GM12878 (cell line): ENCODE measurements around the gene SDCCAG8. TPM values are rescaled to one million over a fixed set of nuclear protein-coding genes. Genes with fewer than 3 reads are reported as not detected.

ENCODE experiments used
- ATAC-seq: fragments of 200-7000 bp; cut with Tn5 transposase; 3 replicates; pipeline ENCODE4 v1.9.1; 2020; ENCODE audit warnings: mild to moderate bottlenecking, moderate library complexity
- BruUV-seq: library from RNA; stranded (reverse); fragments of 400-500 nt; replicated peaks from 2 replicates; lab custom pipeline; 2021; lab: Mats Ljungman, UMichigan
- CTCF ChIA-PET: fragments of 300-600 bp; sonication (Branson Sonifier 250); formaldehyde crosslinking; extraction: SDS; loops from one replicate; lab custom pipeline; 2021; ENCODE audit warnings: inconsistent platforms; lab: Yijun Ruan, JAX
- POLR2A ChIA-PET: fragments of 350-600 bp; formaldehyde crosslinking; extraction: SDS; loops from one replicate; lab custom pipeline; 2021; ENCODE audit warnings: inconsistent platforms; lab: Charles Lee
- RAD21 ChIA-PET: fragments of 300-600 bp; sonication (Branson Sonifier 250); formaldehyde crosslinking; loops from one replicate; lab custom pipeline; 2023; ENCODE audit warnings: antibody characterized with exemption; ENCODE audit not compliant: unreplicated experiment; lab: Charles Lee
- SMC1A ChIA-PET: fragments of 300-600 bp; sonication (Branson Sonifier 250); formaldehyde crosslinking; loops from one replicate; lab custom pipeline; 2023; ENCODE audit not compliant: unreplicated experiment, uncharacterized antibody; lab: Charles Lee
- DNase-seq: peaks from one replicate; pipeline ENCODE4 v3.0.0-alpha.2; 2011; ENCODE audit warnings: low read depth, low spot score
- FAIRE-seq: peaks from 3 replicates; lab custom pipeline; 2011; peaks lifted over from hg19 to GRCh38; lab: Jason Lieb, UNC
- H2AFZ ChIP-seq: 2 replicates; pipeline ENCODE4 v1.6.0; 2011; ENCODE audit warnings: low read depth, low read length, control low read depth; ENCODE audit not compliant: control insufficient read depth
- H3K27ac ChIP-seq: 2 replicates; pipeline ENCODE4 v1.5.1; 2011; ENCODE audit warnings: control low read depth; ENCODE audit not compliant: control insufficient read depth, insufficient read depth
- H3K27me3 ChIP-seq, 2 experiments: replicated peaks in 1 of 2; 2 replicates each; pipeline versions ENCODE4 v1.6.0 to v1.6.1; 2011; ENCODE audit warnings: low read length in 1 of 2; ENCODE audit not compliant: control insufficient read depth in 2 of 2, insufficient read depth in 2 of 2
- H3K36me3 ChIP-seq, 2 experiments: 2 replicates each; pipeline ENCODE4 v1.5.1; 2011; ENCODE audit warnings: low read length in 1 of 2; ENCODE audit not compliant: control insufficient read depth in 2 of 2, insufficient read depth in 2 of 2
- H3K4me1 ChIP-seq: 2 replicates; pipeline ENCODE4 v1.6.1; 2011; ENCODE audit warnings: mild to moderate bottlenecking, low read length, moderate library complexity, mixed read lengths; ENCODE audit not compliant: control insufficient read depth, insufficient read depth
- H3K4me2 ChIP-seq: 2 replicates; pipeline ENCODE4 v1.6.0; 2011; ENCODE audit warnings: control low read depth; ENCODE audit not compliant: control insufficient read depth, insufficient read depth
- H3K4me3 ChIP-seq: fragments of 200-600 bp; sonication (generic); 2 replicates; pipeline ENCODE4 v1.5.1; 2016
- H3K79me2 ChIP-seq: 2 replicates; pipeline ENCODE4 v1.6.0; 2011; ENCODE audit warnings: low read length; ENCODE audit not compliant: control insufficient read depth, insufficient read depth
- H3K9ac ChIP-seq: 2 replicates; pipeline ENCODE4 v1.8.0; 2011; ENCODE audit warnings: low read length, control low read depth, mixed read lengths; ENCODE audit not compliant: control insufficient read depth, insufficient read depth
- H3K9me3 ChIP-seq: replicated peaks from 3 replicates; pipeline ENCODE4 v1.5.1; 2011; ENCODE audit warnings: mild to moderate bottlenecking, low read length; ENCODE audit not compliant: control insufficient read depth, insufficient read depth
- H4K20me1 ChIP-seq: 2 replicates; pipeline ENCODE4 v1.6.0; 2011; ENCODE audit not compliant: control insufficient read depth, insufficient read depth
- ATF7 ChIP-seq: fragments of 450-650 bp; IDR thresholded peaks from 2 replicates; pipeline ENCODE4 v1.6.1; 2016; ENCODE audit warnings: low read depth, mild to moderate bottlenecking
- BACH1 ChIP-seq: fragments of 450-650 bp; IDR thresholded peaks from 2 replicates; pipeline ENCODE4 v1.6.1; 2017; ENCODE audit warnings: mild to moderate bottlenecking, borderline replicate concordance
- BMI1 ChIP-seq: fragments of 450-650 bp; IDR thresholded peaks from 2 replicates; pipeline ENCODE4 v1.6.1; 2016; ENCODE audit warnings: mild to moderate bottlenecking, moderate library complexity, borderline replicate concordance
- CHD2 ChIP-seq: IDR thresholded peaks from 2 replicates; pipeline ENCODE4 v1.6.1; 2011; ENCODE audit warnings: low read depth, low read length, improper control_type of control experiment, borderline replicate concordance
- JUNB ChIP-seq: IDR thresholded peaks from 2 replicates; pipeline ENCODE4 v1.6.1; 2016; ENCODE audit warnings: antibody characterized with exemption, mild to moderate bottlenecking
- LARP7 ChIP-seq: fragments of 450-650 bp; IDR thresholded peaks from 2 replicates; pipeline ENCODE4 v1.6.1; 2017; ENCODE audit warnings: mild to moderate bottlenecking
- MXI1 ChIP-seq: fragments of 150-350 bp; IDR thresholded peaks from 2 replicates; pipeline ENCODE4 v1.6.1; 2011; ENCODE audit warnings: low read depth, mild to moderate bottlenecking, inconsistent platforms, low read length, improper control_type of control experiment
- NFXL1 ChIP-seq: fragments of 450-650 bp; IDR thresholded peaks from 2 replicates; pipeline ENCODE4 v1.6.1; 2017; ENCODE audit warnings: antibody characterized with exemption, mild to moderate bottlenecking, borderline replicate concordance
- PAX8 ChIP-seq: fragments of 450-650 bp; IDR thresholded peaks from 2 replicates; pipeline ENCODE4 v1.6.1; 2017; ENCODE audit warnings: mild to moderate bottlenecking, moderate library complexity
- POLR2A ChIP-seq: IDR thresholded peaks from 2 replicates; pipeline ENCODE4 v1.6.1; 2011; ENCODE audit warnings: low read depth, mild to moderate bottlenecking, low read length
- RFX5 ChIP-seq: IDR thresholded peaks from 2 replicates; pipeline ENCODE4 v1.6.1; 2011; ENCODE audit warnings: low read depth, low read length, improper control_type of control experiment
- SMAD1 ChIP-seq: fragments of 450-650 bp; IDR thresholded peaks from 2 replicates; pipeline ENCODE4 v1.6.1; 2018; ENCODE audit warnings: mild to moderate bottlenecking, low read depth; ENCODE audit not compliant: partially characterized antibody
- whole genome bisulfite sequencing: methylation state at CpG from one replicate; pipeline ENCODE4 v1.1.6; 2016; ENCODE audit warnings: low lambda C conversion rate; ENCODE audit not compliant: insufficient replicate concordance, insufficient coverage; ENCODE audit errors: missing lambda C conversion rate; 5-methylcytosine and 5-hydroxymethylcytosine counted together
- in situ Hi-C: fragments of 300-500 bp; cut with MboI; formaldehyde crosslinking; loops from 9 replicates; pipeline ENCODE4 v1.14.3; 2018; ENCODE audit warnings: mixed read lengths
- intact Hi-C: fragments of 100-400 bp; cut with micrococcal nuclease; formaldehyde crosslinking; loops from one replicate; pipeline ENCODE4 v1.14.2; 2022; ENCODE audit not compliant: unreplicated experiment
- polyA plus RNA-seq, 11 experiments: library from polyadenylated mRNA; depleted of rRNA in 4 of 11; unstranded in 6 of 11; stranded (reverse) in 5 of 11; fragments of >200 nt; fragmentation: Nextera tagmentation in 4 of 11; fragmentation: Illumina TruSeq in 1 of 11; extraction: Ambion mirVana in 4 of 11; extraction: Trizol in 1 of 11; gene quantifications; 1 replicate in 1 of 11; 2 replicates in 10 of 11; pipeline versions ENCODE4 v1.2.1 to v1.2.3, GENCODE V29; 2011 to 2016; ENCODE audit warnings: inconsistent platforms in 2 of 11, missing spikeins in 2 of 11, low read depth in 1 of 11
- total RNA-seq, 4 experiments: library from RNA; depleted of rRNA in 3 of 4; stranded (reverse); fragments of >200 nt in 3 of 4; fragmentation: Illumina TruSeq in 1 of 4; extraction: Trizol in 1 of 4; gene quantifications; 2 replicates each; pipeline versions ENCODE4 v1.2.1 to v1.2.3, GENCODE V29; 2013 to 2021
- TF ChIP-seq, protein P1 (sequence below): fragments of 450-650 bp; IDR thresholded peaks from 2 replicates; pipeline ENCODE4 v1.6.1; 2017; ENCODE audit warnings: mild to moderate bottlenecking, moderate library complexity
- TF ChIP-seq, protein P2 (sequence below): fragments of 150-350 bp; IDR thresholded peaks from 2 replicates; pipeline ENCODE4 v1.6.1; 2014; ENCODE audit warnings: mild to moderate bottlenecking, low read depth, low read length
- TF ChIP-seq, protein P3 (sequence below): fragments of 450-650 bp; IDR thresholded peaks from 2 replicates; pipeline ENCODE4 v1.6.1; 2018; ENCODE audit warnings: mild to moderate bottlenecking, low read depth, moderate library complexity; ENCODE audit not compliant: partially characterized antibody

Gene SDCCAG8
- total and polyA plus RNA-seq, 10 of the 15 experiments (the other 5 are each of a cell fraction or from before 2014, with no cell fraction given), result 15.0 to 25.6 (median 20.6) TPM

DNA sequence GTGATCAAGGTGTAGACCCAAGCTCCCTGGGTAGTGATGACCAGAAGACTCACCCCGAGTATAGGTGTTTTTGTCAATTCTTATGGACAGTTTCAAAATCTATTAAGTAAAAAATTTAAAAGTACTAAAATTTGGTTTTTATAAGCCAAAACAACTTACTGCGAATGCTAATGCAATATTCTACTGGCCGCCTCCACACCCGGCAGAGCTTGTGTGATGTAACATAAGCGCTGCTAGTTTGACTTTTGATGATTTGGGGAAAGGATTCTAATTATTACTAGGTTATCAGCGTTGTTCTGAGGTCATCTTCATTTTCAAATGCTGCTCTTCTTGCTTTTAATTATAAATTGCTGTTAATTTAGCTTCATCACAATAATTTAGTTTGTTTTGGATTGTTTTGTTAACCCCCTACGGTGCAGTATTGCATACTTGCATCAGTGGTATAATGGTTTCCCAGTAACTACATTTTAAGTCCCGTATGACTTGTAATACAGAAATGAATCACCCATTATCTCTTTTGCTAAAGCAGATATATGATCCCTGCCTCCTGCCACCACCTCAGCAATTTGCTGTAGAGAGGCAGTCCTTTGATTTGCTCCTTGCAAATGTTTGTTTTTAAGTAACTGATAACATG, 178.0 kb downstream of the SDCCAG8 start (continued):
- TF ChIP-seq NFXL1 (no peak), JUNB (no peak; the same call in 1 of the 2 replicates), ATF7 (no peak), LARP7 (no peak), BACH1 (no peak)
- TF ChIP-seq, protein P1, sequence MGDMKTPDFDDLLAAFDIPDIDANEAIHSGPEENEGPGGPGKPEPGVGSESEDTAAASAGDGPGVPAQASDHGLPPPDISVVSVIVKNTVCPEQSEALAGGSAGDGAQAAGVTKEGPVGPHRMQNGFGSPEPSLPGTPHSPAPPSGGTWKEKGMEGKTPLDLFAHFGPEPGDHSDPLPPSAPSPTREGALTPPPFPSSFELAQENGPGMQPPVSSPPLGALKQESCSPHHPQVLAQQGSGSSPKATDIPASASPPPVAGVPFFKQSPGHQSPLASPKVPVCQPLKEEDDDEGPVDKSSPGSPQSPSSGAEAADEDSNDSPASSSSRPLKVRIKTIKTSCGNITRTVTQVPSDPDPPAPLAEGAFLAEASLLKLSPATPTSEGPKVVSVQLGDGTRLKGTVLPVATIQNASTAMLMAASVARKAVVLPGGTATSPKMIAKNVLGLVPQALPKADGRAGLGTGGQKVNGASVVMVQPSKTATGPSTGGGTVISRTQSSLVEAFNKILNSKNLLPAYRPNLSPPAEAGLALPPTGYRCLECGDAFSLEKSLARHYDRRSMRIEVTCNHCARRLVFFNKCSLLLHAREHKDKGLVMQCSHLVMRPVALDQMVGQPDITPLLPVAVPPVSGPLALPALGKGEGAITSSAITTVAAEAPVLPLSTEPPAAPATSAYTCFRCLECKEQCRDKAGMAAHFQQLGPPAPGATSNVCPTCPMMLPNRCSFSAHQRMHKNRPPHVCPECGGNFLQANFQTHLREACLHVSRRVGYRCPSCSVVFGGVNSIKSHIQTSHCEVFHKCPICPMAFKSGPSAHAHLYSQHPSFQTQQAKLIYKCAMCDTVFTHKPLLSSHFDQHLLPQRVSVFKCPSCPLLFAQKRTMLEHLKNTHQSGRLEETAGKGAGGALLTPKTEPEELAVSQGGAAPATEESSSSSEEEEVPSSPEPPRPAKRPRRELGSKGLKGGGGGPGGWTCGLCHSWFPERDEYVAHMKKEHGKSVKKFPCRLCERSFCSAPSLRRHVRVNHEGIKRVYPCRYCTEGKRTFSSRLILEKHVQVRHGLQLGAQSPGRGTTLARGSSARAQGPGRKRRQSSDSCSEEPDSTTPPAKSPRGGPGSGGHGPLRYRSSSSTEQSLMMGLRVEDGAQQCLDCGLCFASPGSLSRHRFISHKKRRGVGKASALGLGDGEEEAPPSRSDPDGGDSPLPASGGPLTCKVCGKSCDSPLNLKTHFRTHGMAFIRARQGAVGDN, result no peak
- TF ChIP-seq, all 136 proteins: peak for 0

DNA sequence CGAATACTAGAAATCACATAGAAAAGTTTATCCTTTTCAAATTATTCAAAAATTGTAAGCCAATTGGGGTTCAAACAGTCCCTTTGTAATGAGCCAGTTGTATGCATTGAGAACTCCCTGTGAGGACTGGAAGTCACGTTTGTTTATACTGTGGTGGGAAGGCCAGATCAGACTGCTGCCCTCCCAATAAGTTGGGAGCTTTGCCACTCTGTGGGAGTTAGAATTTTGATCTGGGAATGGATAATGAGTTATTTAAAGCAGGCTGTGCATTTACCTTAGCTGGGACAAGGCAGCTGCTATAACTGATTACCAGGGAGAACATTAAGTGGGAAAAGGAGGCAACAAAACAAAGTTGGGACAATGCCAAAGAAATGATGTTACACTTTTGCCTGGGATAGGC, 178.8 kb downstream of the SDCCAG8 start:
- FAIRE-seq (no peak), ATAC-seq (no peak), DNase-seq (no peak)
- Histone ChIP-seq H3K9me3 (no peaks in the 10 kb centered on the region), H2AFZ (no peak overlapping the region), H3K79me2 (no peaks in the 10 kb centered on the region), H3K4me2 (no peak overlapping the region), H3K36me3 (no peaks in the 10 kb centered on the region), H3K4me3 (no peak overlapping the region), H3K9ac (no peak overlapping the region), H3K27ac (no peak overlapping the region), H4K20me1 (no peaks in the 10 kb centered on the region), H3K4me1 (no peaks in the 10 kb centered on the region), H3K27me3 (no peaks in the 10 kb centered on the region)
- ChIA-PET RAD21 (no interaction called here), SMC1A (interaction anchor here (1.0 to 1.3 kb wide), 2 partner anchors 26 to 121 kb away, joined by 3 to 4 read pairs; no protein-coding TSS in a partner anchor), POLR2A (no interaction called here), CTCF (no interaction called here)
- in situ Hi-C loops (no loop called here), intact Hi-C loops (no loop called here)
- TF ChIP-seq POLR2A, result no peak
- no peak for TF ChIP-seq RFX5
- TF ChIP-seq, protein P2, sequence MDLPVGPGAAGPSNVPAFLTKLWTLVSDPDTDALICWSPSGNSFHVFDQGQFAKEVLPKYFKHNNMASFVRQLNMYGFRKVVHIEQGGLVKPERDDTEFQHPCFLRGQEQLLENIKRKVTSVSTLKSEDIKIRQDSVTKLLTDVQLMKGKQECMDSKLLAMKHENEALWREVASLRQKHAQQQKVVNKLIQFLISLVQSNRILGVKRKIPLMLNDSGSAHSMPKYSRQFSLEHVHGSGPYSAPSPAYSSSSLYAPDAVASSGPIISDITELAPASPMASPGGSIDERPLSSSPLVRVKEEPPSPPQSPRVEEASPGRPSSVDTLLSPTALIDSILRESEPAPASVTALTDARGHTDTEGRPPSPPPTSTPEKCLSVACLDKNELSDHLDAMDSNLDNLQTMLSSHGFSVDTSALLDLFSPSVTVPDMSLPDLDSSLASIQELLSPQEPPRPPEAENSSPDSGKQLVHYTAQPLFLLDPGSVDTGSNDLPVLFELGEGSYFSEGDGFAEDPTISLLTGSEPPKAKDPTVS, result no peak
- TF ChIP-seq CHD2, result no peak
- TF ChIP-seq, protein P3, sequence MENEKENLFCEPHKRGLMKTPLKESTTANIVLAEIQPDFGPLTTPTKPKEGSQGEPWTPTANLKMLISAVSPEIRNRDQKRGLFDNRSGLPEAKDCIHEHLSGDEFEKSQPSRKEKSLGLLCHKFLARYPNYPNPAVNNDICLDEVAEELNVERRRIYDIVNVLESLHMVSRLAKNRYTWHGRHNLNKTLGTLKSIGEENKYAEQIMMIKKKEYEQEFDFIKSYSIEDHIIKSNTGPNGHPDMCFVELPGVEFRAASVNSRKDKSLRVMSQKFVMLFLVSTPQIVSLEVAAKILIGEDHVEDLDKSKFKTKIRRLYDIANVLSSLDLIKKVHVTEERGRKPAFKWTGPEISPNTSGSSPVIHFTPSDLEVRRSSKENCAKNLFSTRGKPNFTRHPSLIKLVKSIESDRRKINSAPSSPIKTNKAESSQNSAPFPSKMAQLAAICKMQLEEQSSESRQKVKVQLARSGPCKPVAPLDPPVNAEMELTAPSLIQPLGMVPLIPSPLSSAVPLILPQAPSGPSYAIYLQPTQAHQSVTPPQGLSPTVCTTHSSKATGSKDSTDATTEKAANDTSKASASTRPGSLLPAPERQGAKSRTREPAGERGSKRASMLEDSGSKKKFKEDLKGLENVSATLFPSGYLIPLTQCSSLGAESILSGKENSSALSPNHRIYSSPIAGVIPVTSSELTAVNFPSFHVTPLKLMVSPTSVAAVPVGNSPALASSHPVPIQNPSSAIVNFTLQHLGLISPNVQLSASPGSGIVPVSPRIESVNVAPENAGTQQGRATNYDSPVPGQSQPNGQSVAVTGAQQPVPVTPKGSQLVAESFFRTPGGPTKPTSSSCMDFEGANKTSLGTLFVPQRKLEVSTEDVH, result no peak
- no peak for TF ChIP-seq MXI1
- TF ChIP-seq PAX8, result no peak
- TF ChIP-seq SMAD1, result no peak
- no peak for TF ChIP-seq BMI1
- no TSS peak for BruUV-seq
- 56% methylated on average over 2 of the region's 2 CpGs for WGBS
